Mucosa of descending colon (tissue), 3 donors: ENCODE data around the gene HFM1. TPM values are rescaled to one million over a fixed set of nuclear protein-coding genes. Genes with fewer than 3 reads are reported as not detected.

Experiments
- ATAC-seq: fragments of 200-7000 bp; cut with Tn5 transposase; one replicate; pipeline ENCODE4 v1.9.1; 2020; ENCODE audit warnings: mild to moderate bottlenecking, moderate library complexity
- DNase-seq, 3 donors: peaks; one replicate each; pipeline ENCODE4 v3.0.0-alpha.2; 2020
- H3K36me3 ChIP-seq: fragments of 200-600 bp; one replicate; pipeline ENCODE4 v1.8.0; 2021; ENCODE audit warnings: low read depth, mild to moderate bottlenecking
- H3K4me1 ChIP-seq: fragments of 200-600 bp; one replicate; pipeline ENCODE4 v1.8.0; 2021; ENCODE audit warnings: low read depth, mild to moderate bottlenecking
- H3K4me3 ChIP-seq: fragments of 200-600 bp; one replicate; pipeline ENCODE4 v1.8.0; 2021; ENCODE audit warnings: mild to moderate bottlenecking
- H3K9me3 ChIP-seq: fragments of 200-600 bp; one replicate; pipeline ENCODE4 v1.8.0; 2021; ENCODE audit warnings: mild to moderate bottlenecking
- CTCF ChIP-seq: fragments of 200-600 bp; IDR thresholded peaks from one replicate; pipeline ENCODE4 v1.8.0; 2022; ENCODE audit warnings: antibody characterized with exemption, mild to moderate bottlenecking
- intact Hi-C, 2 donors: fragments of 100-400 bp; cut with DNase I in 1 of 2; cut with micrococcal nuclease in 1 of 2; formaldehyde crosslinking; loops; one replicate each; pipeline versions ENCODE4 v1.11.0 to v1.11.1; 2022; cut with DNase I, micrococcal nuclease
- total RNA-seq, 3 donors: library from RNA; stranded (reverse); fragmentation: NEBNext Ultra II Directional in 2 of 3; extraction: Animal tissue kit (Norgen Biotek cat#: 25700) in 2 of 3; gene quantifications; one replicate each; pipeline versions ENCODE4 v1.2.1 to v1.2.4, GENCODE V29; 2021 to 2023
- donor health status: DM: no; HTN: no; CAD: no; lungs with moderate emphysema.
- donor health status: DM: no; HTN: no; CAD: no.
- donor health status: DM: no; HTN: yes; CAD: no.

HFM1 gene
- total RNA-seq, 3 donors from 2014 or later, result 0.12 to 1.2 (median 0.22) TPM

GRCh38 chr1:91345395-91346005 is 59.1 kb downstream of the HFM1 start:
- no peaks in the 10 kb centered on the region for H3K4me1 ChIP-seq
- ATAC-seq (no peak), DNase-seq (no peak)
- intact Hi-C loops, result no loop called here
- TF ChIP-seq CTCF, result no peak
- H3K4me3 ChIP-seq, result no peak overlapping the region
- H3K9me3 ChIP-seq, result no peaks in the 10 kb centered on the region
- H3K36me3 ChIP-seq, result no peaks in the 10 kb centered on the region

DNA sequence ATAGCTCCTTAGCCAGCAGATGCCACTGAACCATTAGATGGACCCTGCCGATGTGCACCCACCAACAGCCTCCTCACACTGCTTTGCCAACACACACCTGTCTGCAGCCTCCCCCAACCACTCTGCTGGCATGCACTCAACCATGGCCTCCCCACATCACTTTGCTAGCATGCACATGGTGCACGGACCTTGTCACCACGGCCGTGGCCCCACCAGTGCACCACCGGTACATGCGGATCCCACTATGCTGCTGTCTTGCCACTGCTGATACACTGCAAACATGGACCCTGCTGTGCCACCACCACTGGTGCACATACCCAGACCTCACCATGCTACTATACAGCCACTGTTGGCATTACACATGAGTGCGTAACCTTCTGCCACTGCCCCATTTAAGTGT is 66.1 kb downstream of the HFM1 start:
- intact Hi-C loops, result no loop called here
- TF ChIP-seq CTCF, result no peak
- Histone ChIP-seq H3K4me1 (no peaks in the 10 kb centered on the region), H3K36me3 (no peaks in the 10 kb centered on the region), H3K4me3 (no peak overlapping the region), H3K9me3 (no peaks in the 10 kb centered on the region)
- DNase-seq (no peak), ATAC-seq (no peak)

GRCh38 chr1:91335603-91336002 is 69.0 kb downstream of the HFM1 start:
- ATAC-seq, result no peak
- intact Hi-C loops, result no loop called here

DNA sequence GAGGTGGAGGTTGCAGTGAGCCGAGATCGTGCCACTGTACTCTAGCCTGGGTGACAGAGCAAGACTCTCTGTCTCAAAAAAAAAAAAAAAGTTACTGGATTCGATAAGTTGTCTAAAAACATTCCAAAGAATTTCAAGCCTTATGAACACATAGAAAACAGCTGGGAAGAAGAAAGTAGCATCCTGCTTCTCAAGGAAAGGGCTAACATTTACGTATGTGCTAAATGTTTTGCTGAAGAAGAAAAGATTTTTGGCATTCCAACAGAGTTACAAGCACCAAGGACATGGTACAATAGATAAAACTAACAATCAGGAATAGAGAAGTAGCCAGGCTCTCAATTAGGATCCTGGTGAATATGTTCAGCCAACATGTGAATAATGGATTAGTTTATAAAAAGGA is 69.8 kb downstream of the HFM1 start:
- Histone ChIP-seq H3K9me3 (peaks cover 3% of the 10 kb centered on the region), H3K36me3 (no peaks in the 10 kb centered on the region), H3K4me3 (no peak overlapping the region), H3K4me1 (no peaks in the 10 kb centered on the region)
- intact Hi-C loops, result no loop called here
- DNase-seq (no peak), ATAC-seq (no peak)
- no peak for TF ChIP-seq CTCF

More at GRCh38 chr1:91335603-91336002, 69.0 kb downstream of the HFM1 start:
- Histone ChIP-seq H3K36me3 (no peaks in the 10 kb centered on the region), H3K9me3 (peaks cover 3% of the 10 kb centered on the region), H3K4me1 (no peaks in the 10 kb centered on the region), H3K4me3 (no peak overlapping the region)
- no peak for DNase-seq
- no peak for TF ChIP-seq CTCF

GRCh38 chr1:91325456-91325855 is 79.2 kb downstream of the HFM1 start:
- ATAC-seq, result no peak

More at GRCh38 chr1:91325456-91325855, 79.2 kb downstream of the HFM1 start:
- no peaks in the 10 kb centered on the region for H3K9me3 ChIP-seq
- H3K4me1 ChIP-seq, result no peaks in the 10 kb centered on the region
- H3K36me3 ChIP-seq, result no peaks in the 10 kb centered on the region
- TF ChIP-seq CTCF, result no peak
- no peak overlapping the region for H3K4me3 ChIP-seq
- DNase-seq, result no peak
- intact Hi-C loops, result no loop called here
